GM21367 (cell line): ENCODE results near the gene ACSF2.

ENCODE experiments used
- ATAC-seq: cut with Tn5 transposase; IDR thresholded peaks from one replicate; pipeline ENCODE4 v1.9.1; 2021; ENCODE audit not compliant: unreplicated experiment

The ACSF2 gene

GRCh38 chr17:50476545-50477315 lies 50.7 kb downstream of the ACSF2 start:
- no peak for ATAC-seq

- ATAC-seq: no peak
These were observed 52.0 kb downstream of the ACSF2 start for GRCh38 chr17:50477976-50478375.

- peak; percentile 84 for ATAC-seq
These were observed 52.7 kb downstream of the ACSF2 start, which contains the start of gene RSAD1 for GRCh38 chr17:50478391-50479381. Gene RSAD1 (plus strand): TSS chr17:50478860. CDS start chr17:50478885, 25 bp downstream.

- ATAC-seq: no peak
These were observed 53.6 kb downstream of the ACSF2 start for GRCh38 chr17:50479522-50480141.

GRCh38 chr17:50480142-50480764 lies 54.2 kb downstream of the ACSF2 start:
- no peak for ATAC-seq

GRCh38 chr17:50480854-50481490 lies 55.0 kb downstream of the ACSF2 start:
- ATAC-seq: no peak

- ATAC-seq: no peak
These were observed 55.6 kb downstream of the ACSF2 start for GRCh38 chr17:50481648-50482047.

- ATAC-seq: no peak
These were observed 56.1 kb downstream of the ACSF2 start for GRCh38 chr17:50482110-50482509.

GRCh38 chr17:50482516-50482915 lies 56.5 kb downstream of the ACSF2 start:
- ATAC-seq: no peak

GRCh38 chr17:50483266-50483665 lies 57.2 kb downstream of the ACSF2 start:
- no peak for ATAC-seq

- no peak for ATAC-seq
These were observed 58.6 kb downstream of the ACSF2 start for GRCh38 chr17:50484386-50485155.

- no peak for ATAC-seq
These were observed 61.4 kb downstream of the ACSF2 start for GRCh38 chr17:50487213-50488096.

- ATAC-seq: no peak
These were observed 62.9 kb downstream of the ACSF2 start for GRCh38 chr17:50488880-50489279.

GRCh38 chr17:50491505-50491904 lies 65.5 kb downstream of the ACSF2 start:
- ATAC-seq: no peak

- no peak for ATAC-seq
These were observed 66.2 kb downstream of the ACSF2 start for GRCh38 chr17:50492214-50492613.

- no peak for ATAC-seq
These were observed 67.7 kb downstream of the ACSF2 start for GRCh38 chr17:50493744-50494143.

GRCh38 chr17:50495217-50495823 lies 69.3 kb downstream of the ACSF2 start:
- no peak for ATAC-seq

- no peak for ATAC-seq
These were observed 69.9 kb downstream of the ACSF2 start for GRCh38 chr17:50495918-50496317.
